ENCODE measurements around the gene LONP2. TPM values are rescaled to one million over a fixed set of nuclear protein-coding genes. Genes with fewer than 3 reads are reported as not detected.

LONP2 gene
- total and polyA plus RNA-seq, 2 of the 13 experiments (the other 11 are each of a cell fraction or from before 2014, with no cell fraction given): 39.2 to 63.3 TPM

DNA sequence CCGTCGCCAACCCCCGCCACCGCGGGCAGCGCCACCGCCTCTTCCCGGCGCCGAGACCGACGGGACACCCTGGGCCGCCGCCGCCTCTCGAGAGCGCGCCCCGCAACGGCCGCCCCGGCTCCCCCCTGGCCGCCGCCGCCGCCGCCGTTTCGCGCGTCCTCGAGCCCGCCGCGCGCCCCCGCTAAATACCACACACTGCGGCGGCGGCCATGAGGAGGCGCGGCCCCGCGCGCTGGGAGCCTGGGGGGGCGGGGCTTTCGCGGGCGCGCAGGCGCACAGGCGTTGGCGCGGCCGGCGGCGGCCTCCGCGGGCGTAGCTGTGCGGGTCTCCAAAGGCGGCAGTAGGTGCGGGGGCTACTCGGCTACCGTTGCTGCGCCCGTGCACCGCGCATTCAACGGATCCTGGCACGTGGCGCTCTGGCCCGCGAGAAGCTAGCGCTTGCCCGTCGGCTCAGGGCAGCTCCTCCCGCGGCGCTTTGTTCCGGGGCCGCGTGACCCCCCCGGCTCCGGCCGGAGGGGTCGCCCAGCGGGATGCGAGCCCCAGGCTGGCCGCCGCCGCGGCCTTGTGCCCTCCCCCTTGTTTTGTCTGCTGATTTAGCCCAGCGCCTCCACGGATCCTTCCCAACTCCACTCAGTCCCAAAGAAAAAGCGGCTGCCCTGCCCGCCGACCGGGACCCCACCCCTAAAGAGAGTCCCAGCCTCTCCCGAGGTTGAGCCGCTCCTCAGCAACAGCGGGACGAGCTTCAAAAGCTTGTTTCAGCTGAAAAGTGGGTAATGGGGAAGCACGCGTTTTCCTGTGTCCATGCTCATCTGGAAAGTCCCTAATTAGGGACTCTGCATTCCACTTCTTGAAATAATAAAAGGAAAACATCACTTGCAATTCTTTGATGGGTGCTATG lies 141.4 kb downstream of the LONP2 start, which contains the start of gene SIAH1 (continued):
- TF ChIP-seq MAFF (IDR thresholded peaks at IDR 0.05; ENCODE audit: low read depth, low read length) (no peak), ZNF564 (CRISPR knock-in tag; IDR thresholded peaks at IDR 0.05) (0 out of 2 replicates have a peak, but pooled peaks have one; percentile 59), SMAD3 (CRISPR knock-in tag; IDR thresholded peaks at IDR 0.05) (no peak), MYNN (CRISPR knock-in tag; IDR thresholded peaks at IDR 0.05; ENCODE audit: low read depth) (no peak; the same call in 1 of the 2 replicates), ZNF432 (CRISPR knock-in tag; IDR thresholded peaks at IDR 0.05; ENCODE audit: borderline replicate concordance) (no peak), ATF7 (IDR thresholded peaks at IDR 0.05) (no peak), ATF7 (CRISPR knock-in tag; IDR thresholded peaks at IDR 0.05) (no peak), ETV6 (CRISPR knock-in tag; conservative IDR thresholded peaks at IDR 0.05) (no peak; the same call in 1 of the 2 replicates), ZNF781 (CRISPR knock-in tag; IDR thresholded peaks at IDR 0.05; ENCODE audit: borderline replicate concordance, not compliant biosample characterization) (no peak), MED8 (CRISPR knock-in tag; IDR thresholded peaks at IDR 0.05; ENCODE audit: insufficient replicate concordance) (no peak)
- TF ChIP-seq, protein P1, sequence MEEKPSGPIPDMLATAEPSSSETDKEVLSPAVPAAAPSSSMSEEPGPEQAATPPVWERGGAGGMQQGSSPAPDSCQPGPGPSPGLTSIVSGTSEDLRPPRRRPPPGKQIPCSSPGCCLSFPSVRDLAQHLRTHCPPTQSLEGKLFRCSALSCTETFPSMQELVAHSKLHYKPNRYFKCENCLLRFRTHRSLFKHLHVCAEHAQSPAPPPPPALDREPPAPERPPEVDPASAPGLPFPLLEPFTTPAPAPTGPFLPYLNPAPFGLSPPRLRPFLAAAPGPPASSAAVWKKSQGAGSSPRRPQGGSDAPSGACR (CRISPR knock-in tag; IDR thresholded peaks at IDR 0.05): peak; percentile 86; the same call in 1 of the 2 replicates
- TF ChIP-seq, protein P2, sequence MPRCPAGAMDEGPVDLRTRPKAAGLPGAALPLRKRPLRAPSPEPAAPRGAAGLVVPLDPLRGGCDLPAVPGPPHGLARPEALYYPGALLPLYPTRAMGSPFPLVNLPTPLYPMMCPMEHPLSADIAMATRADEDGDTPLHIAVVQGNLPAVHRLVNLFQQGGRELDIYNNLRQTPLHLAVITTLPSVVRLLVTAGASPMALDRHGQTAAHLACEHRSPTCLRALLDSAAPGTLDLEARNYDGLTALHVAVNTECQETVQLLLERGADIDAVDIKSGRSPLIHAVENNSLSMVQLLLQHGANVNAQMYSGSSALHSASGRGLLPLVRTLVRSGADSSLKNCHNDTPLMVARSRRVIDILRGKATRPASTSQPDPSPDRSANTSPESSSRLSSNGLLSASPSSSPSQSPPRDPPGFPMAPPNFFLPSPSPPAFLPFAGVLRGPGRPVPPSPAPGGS (CRISPR knock-in tag; IDR thresholded peaks at IDR 0.05): peak; percentile 59; the same call in 1 of the 2 replicates
- TF ChIP-seq, protein P3, sequence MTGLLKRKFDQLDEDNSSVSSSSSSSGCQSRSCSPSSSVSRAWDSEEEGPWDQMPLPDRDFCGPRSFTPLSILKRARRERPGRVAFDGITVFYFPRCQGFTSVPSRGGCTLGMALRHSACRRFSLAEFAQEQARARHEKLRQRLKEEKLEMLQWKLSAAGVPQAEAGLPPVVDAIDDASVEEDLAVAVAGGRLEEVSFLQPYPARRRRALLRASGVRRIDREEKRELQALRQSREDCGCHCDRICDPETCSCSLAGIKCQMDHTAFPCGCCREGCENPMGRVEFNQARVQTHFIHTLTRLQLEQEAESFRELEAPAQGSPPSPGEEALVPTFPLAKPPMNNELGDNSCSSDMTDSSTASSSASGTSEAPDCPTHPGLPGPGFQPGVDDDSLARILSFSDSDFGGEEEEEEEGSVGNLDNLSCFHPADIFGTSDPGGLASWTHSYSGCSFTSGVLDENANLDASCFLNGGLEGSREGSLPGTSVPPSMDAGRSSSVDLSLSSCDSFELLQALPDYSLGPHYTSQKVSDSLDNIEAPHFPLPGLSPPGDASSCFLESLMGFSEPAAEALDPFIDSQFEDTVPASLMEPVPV (CRISPR knock-in tag; IDR thresholded peaks at IDR 0.05): no peak; the same call in 1 of the 2 replicates
- TF ChIP-seq, protein P4, sequence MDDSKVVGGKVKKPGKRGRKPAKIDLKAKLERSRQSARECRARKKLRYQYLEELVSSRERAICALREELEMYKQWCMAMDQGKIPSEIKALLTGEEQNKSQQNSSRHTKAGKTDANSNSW (CRISPR knock-in tag; IDR thresholded peaks at IDR 0.05; ENCODE audit: borderline replicate concordance): no peak
- TF ChIP-seq, protein P5, sequence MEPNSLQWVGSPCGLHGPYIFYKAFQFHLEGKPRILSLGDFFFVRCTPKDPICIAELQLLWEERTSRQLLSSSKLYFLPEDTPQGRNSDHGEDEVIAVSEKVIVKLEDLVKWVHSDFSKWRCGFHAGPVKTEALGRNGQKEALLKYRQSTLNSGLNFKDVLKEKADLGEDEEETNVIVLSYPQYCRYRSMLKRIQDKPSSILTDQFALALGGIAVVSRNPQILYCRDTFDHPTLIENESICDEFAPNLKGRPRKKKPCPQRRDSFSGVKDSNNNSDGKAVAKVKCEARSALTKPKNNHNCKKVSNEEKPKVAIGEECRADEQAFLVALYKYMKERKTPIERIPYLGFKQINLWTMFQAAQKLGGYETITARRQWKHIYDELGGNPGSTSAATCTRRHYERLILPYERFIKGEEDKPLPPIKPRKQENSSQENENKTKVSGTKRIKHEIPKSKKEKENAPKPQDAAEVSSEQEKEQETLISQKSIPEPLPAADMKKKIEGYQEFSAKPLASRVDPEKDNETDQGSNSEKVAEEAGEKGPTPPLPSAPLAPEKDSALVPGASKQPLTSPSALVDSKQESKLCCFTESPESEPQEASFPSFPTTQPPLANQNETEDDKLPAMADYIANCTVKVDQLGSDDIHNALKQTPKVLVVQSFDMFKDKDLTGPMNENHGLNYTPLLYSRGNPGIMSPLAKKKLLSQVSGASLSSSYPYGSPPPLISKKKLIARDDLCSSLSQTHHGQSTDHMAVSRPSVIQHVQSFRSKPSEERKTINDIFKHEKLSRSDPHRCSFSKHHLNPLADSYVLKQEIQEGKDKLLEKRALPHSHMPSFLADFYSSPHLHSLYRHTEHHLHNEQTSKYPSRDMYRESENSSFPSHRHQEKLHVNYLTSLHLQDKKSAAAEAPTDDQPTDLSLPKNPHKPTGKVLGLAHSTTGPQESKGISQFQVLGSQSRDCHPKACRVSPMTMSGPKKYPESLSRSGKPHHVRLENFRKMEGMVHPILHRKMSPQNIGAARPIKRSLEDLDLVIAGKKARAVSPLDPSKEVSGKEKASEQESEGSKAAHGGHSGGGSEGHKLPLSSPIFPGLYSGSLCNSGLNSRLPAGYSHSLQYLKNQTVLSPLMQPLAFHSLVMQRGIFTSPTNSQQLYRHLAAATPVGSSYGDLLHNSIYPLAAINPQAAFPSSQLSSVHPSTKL (CRISPR knock-in tag; IDR thresholded peaks at IDR 0.05): peak; percentile 47; the same call in 1 of the 2 replicates
- TF ChIP-seq, protein P6, sequence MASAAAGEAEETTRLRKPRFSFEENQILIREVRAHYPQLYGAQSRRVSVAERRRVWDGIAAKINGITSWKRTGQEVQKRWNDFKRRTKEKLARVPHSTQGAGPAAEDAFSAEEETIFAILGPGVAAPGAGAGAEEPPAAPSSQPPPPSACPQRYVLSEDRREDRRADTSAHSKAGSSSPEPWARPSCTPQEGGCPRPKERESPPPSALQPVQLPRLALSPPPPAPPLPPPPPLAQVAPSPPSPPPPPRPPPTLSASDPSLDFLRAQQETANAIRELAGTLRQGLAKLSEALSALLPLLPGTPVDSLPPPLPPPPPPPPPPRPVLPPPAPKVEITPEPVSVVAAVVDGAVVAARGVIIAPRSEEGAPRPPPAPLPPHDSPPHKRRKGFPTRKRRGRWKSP (CRISPR knock-in tag; IDR thresholded peaks at IDR 0.05): no peak; the same call in 1 of the 2 replicates
- TF ChIP-seq, protein P7, sequence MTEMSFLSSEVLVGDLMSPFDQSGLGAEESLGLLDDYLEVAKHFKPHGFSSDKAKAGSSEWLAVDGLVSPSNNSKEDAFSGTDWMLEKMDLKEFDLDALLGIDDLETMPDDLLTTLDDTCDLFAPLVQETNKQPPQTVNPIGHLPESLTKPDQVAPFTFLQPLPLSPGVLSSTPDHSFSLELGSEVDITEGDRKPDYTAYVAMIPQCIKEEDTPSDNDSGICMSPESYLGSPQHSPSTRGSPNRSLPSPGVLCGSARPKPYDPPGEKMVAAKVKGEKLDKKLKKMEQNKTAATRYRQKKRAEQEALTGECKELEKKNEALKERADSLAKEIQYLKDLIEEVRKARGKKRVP (CRISPR knock-in tag; IDR thresholded peaks at IDR 0.05): no peak
